Stromal cell of bone marrow (primary cell): ENCODE data around the gene MAF.

ENCODE experiments used
- DNase-seq: peaks from one replicate; pipeline ENCODE4 v3.0.0-alpha.2; 2012; ENCODE audit warnings: low read depth

Gene MAF

DNA sequence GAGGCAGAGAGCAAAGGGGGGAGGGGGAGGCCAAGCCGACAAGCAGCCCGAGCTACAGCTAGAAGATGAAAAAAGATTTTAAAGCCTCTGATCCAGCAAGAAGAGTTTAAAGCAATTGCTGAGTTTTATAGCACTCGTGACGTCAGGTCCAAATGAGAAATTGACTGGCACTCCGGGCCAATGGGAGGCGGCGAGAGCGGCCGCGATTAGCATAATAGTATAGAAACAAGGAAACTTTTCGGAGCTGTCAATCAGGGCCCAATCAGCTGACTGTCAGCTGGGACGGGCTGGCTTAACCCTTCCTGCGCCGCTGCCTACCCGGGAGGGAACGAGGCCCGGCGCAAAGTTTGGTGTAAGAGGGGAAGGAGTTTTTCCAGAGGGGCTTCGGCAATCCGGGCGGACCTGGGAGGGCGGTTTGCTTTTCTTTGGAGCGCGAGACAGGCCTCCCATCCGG, at the start of gene MAF:
TSS of gene MAF (minus strand) at position 100 of the 454 bp plus-strand sequence. CDS start 835 bp downstream, outside the sequence.
- DNase-seq: peak; percentile 95

DNA sequence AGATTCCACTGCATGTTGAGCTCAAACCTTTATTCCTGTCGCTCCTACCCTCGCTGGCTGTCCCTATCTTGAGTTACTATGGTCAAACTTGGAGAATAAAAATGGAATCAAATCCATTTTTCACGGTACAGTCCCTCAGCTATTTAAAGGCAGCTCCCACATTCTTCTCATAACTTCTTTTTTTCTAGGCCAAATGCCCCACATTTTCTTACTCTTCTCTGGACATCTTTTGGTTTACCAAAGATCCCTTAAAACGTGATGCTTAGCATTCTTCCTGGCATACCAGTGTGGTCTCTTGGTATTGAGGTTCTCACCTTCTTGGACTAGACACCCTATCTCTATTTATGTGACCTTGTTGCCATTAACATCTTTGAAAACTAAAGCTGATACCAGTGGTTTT, 48.3 kb upstream of the MAF start:
- DNase-seq: no peak

DNA sequence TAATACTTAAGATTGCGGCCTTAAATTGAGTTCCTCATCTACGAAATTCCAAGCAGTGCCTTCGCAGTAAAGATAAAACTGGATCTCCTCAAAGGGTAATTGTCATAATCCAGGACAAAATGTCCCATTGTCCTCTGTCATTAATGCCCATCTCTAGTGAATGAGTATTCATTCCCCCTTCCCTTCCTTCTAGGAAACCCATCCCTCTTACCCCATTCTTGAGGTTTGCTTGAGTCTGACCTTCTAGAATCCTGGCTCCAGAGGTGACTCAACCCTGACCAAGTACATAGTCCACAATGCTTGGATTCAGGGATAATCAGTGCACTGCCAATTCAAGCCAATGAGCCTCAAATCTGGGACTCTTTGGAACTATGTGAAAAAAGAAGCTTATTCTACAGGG, 47.0 kb upstream of the MAF start:
- DNase-seq: no peak

DNA sequence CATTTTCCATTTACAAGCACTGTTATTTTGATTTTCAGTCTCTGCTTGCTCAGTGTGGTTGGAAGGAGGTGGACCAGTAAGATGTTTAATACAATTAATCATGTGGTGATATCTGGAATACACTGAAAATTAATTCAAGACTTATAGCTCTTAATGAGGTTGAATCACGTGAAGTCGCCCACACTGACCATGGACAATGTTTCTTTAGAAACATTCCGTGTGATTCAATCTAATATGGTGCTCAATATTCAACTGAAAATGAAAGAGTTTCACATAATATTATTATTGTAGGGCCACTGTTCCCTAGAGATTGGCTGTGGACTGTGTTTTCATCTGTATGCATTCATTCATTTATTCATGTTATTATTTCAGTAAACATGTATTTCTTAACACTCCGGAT, 45.2 kb upstream of the MAF start:
- no peak for DNase-seq

DNA sequence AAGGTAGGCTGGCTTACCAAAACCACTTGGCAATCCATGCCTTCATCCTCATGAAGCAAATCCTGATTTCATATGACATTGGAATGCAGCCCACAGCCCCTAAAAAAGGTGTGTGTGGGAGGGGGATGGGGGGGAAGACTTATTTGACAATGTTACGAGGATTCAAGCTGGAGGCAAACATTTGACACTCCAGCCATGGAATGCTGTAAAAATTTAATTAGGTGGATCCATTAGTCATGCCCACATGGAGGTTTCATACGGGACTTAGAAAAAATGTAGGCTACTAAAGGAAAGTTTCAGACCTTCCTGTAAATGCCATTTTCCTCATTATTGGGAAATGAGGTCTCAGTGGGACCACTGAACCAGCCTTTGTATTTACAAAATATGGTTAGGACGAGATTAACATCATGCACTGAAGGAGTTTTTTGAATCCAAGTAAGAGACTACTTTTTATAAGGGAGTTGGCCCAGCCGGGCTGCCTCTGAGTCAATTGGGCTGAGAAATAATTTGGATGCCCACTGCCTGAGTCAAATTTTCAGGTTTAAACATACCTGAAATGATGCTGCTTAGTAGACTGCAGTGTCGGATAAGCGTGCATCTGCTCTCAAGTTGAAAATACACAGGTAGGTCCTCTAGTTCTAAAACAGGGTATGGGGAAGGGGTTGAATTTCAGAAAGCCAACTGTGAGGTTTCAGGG, 44.6 kb upstream of the MAF start:
- no peak for DNase-seq

DNA sequence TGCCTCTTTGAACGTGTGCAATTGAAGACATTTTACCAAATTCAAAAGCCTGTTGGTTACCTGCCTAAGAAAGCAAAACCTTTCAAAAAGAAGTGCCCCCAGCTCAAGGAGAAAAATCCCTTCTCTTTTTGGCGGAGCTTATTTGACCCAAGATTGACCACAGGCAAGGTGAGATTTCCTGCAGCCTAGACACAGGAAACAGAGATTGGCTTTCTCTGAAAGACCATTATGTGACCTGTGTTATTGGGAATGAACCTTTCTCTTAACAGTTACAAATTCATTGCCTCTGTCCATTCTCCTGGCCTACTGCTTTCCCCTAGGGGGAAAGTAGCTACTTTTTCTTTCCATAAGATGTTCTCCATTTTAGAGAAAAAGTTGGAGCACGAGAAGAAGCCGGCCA, 42.1 kb upstream of the MAF start:
- no peak for DNase-seq

DNA sequence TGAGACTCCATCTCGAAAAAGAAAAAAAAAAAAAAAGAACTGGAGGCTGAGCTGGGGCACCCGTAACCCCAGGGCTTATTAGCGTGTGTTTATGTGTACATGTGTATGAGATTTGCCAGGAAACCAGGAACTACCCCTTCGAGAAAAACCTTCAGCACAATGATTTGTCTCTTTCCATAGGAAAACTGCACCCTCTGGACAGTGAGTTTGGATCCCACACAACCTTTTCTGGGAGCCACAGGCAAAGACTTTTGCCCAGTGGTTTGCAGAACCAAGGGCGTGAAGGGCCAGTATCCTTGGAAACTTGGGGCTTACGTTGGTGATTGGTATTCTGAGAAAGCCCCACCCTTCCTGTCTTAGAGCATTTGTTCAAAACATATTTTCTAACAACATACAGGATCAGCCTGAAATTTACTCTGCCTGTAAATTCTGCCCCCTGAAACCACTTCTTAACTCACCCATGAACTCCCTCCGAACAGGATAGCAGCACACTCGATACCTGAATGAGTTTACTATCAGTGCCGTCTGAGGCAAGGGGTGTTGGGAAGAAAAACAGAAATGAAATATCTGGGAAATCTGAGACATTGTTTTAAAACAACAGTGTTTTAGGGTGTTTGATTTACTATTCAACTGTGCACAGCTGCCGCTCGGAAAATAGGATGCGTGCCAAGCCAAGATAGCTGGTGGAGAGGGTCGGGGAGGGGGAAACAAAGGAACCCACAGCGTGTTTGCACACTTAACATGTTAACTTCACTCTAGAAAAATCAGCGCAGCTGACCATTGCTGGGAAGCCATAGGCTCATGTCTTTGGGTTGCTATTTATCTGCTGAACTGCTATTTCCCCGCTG, 40.2 kb upstream of the MAF start:
- peak; percentile 25 for DNase-seq

DNA sequence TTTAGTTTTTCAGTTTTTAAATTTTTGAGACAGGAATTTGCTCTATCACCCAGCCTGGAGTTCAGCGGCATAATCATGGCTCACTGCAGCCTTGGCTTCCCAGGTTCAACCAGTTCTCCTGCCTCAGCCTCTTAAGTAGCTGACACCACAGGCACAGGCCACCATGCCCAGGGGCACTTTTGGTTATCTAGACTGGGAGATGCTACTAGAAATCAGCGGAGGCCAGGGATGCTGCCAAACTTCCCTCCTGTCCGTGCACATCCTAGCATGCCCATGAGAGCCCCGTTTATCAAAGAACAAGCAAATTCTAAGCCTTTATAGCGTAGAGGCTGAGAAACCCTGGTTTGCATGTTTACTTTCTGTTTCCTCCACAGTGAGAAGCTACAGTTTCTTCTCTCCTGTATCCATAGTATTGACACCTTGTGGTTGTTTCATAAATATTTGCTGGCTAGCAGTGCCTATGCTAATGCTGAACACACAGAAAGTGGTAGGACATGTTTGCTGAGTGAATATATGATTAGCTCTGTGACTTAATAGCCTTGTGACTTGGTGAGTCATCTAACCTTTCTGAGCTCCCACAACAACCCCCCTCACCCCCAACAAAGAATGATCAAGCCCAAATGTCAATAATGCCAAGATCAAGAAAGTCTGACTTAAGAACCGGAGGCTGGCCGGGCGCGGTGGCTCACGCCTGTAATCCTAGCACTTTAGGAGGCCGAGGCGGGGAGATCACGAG, 39.2 kb upstream of the MAF start:
- no peak for DNase-seq

DNA sequence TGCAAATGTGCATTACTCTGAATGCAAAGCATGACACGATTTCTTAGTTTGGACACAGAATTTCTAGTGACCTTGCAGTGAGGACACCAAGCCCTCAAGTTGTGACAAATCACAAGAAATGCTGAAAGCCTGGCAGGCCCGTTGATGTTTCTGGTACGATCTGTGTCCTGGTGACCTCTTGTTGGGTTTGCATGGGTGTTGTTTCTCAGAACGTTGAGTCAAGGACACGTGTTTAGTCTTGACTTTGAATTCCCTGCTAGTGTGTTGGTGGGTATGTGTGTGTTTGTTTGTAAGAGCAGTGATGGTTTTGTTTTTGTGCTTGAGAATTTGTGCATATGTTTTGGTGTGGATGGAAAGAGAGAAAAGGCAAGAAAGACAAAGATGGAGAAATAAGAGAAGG, 37.8 kb upstream of the MAF start:
- DNase-seq: no peak

DNA sequence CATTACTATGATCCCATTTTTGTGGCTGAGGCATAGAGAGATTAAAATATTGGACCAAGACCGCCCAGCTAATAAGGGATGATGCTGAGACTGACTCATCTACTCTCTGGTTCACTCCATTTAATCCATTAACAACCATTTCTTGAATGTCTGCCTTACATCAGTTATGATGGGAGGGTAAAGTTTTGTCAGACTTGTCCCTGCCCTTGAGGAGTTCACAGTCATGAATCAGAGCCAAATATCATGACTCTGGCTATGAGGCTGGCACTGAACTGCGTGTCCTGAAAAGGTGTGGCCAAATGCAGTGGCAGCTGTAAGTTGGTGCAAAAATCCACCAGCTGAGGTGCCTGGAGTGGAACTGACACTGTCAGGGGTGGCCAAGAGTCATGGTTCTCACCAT, 35.0 kb upstream of the MAF start:
- no peak for DNase-seq

DNA sequence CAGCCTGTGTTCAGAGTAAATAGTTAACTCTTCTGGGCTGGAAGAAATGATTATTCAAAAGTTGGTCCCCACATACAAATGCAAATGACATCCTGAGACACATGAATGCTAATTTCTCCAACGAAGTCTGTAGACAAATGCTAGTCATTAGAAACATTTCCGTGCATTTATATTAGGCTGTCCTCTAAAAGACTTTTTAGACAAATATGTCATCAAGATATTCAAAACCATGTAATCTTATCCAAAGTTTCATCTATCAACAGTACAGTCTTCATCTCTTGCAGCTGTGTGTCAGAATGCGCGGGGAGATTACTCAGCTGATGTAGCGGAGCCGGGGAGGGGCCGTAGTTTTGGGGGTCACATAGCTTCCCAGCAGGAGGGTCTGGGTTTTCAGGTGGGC, 33.8 kb upstream of the MAF start:
- DNase-seq: no peak

DNA sequence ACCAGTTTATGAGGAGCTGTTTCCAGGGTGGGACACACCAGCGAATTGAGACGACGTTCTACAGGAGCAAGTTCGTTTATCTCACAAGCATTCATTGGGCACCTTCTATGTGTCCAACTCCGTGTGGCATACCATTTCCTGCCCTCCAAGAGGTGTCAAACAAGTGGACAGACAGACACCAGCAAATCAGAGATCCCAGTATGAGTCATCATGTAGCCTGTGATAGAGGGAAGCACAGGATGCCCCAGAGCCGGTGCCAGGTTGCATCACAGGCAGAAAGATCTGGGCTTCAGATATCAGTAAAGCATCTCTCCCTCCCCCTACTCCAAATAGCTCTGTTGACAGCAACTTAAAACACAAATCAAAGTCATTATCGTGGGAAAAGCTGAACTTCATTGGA, 31.8 kb upstream of the MAF start:
- no peak for DNase-seq

DNA sequence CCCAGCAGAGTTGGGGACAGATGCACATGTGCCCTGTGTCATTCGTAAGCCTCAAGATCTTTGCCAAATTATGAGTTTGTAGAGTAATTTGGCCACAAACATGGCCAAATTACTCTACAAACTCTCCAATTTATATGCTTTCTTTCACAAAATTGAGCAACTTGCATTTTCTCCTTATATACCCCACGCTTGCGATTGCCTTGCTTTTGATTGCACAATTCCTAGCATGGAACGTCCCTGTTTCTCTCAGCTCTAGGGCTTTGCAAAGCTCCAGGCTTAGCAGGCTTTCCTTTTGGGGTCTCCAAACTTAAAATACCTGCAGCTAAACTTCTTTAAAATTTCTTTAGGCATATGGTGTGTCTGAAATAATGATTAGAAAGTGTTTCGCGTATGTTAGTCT, 28.5 kb upstream of the MAF start:
- no peak for DNase-seq

DNA sequence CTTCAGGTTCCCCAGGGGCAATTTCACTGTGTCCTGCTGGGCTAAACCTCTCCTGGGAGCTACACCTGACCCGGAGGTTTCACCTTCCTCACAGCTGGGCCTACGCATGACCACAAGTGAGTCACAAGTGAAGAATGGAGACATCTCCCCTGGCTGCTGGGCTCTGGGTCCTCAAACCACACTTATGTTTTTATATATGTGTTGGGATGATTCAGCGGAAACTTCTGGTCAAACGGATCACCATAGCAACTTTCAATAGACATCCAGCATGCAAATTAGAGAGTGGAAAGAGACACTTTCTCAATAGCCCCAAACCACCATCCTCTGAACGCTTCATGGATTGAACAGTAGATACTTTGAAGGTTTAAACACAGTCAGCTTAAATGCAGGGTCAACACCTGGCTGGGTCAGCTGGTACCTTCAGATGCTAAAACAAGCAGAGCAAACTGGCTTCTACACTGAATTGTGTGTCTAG, 28.0 kb upstream of the MAF start:
- DNase-seq: peak; percentile 75

DNA sequence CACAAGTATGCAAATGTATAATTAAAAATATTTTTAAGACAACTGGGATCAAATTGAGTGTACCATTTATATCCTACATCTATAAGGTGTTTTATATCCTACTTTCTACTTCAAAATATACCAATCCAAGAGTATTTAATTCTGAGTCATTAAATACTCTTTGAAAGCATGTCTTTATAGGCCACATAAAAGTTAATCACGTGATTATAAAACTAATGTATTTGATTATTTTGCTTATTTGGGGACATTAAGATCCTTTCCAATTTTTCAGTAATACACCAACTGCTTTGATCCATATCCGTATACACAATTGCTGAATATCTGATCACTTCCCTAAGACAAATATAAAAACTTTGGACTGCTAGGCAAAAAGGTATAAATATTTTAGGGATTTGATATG, 26.6 kb upstream of the MAF start:
- DNase-seq: no peak

DNA sequence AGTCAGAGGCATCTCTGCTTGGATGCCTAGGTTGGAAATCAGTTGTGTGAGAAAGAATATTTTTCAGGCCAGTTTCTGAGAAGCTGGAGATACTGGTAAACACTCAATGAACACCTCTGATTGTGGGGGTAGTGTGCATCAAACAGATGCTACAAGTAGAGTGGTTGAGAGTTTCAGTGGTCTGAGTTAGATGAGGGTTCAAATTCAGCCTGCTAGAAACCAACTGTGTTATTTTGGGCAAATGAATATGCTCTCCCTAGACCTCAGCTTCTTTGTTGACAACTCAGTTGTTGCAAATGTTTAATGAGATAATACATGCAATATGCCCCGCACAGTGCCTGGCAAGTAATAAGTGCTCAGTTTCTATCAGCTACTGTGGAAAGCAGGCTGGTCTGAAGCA, 25.2 kb upstream of the MAF start:
- DNase-seq: no peak

DNA sequence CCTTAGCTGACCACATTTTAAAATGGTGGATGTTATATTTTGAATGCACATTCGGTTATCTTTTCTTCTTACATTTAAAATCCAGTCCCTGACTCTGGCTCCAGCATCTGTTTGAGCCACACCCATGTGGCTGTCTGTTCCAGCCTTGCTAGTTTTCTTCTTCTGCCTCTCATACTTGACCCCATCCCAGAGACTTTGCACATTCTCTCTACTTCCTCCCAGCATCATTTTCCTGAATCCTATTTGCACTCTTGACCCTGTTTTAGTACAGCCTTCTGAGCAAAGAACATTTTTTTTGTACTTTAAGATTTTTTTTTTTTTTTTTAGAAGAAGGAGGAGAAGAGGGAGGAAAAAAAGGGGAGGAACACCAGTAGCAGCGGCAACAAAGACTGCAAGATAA, 23.3 kb upstream of the MAF start:
- DNase-seq: no peak

DNA sequence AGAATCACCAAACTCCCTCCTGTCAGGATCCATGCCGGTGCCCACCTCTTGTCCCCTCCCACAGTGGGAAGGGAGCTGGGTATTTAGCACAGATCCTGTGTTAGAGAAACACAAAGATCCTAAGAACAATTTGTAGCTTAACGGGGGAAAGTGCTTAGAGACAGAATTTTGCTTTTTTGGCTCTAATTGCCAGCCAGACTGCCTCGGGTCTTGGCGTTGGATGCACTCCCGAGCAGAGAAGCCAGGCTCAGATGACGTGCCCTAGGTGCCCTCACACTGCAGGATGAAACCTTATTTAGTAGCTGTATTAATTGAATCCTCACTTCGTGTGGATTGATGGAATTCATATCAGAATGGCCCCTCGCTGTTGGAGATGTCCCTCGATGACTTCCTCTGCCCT, 22.5 kb upstream of the MAF start:
- DNase-seq: no peak

DNA sequence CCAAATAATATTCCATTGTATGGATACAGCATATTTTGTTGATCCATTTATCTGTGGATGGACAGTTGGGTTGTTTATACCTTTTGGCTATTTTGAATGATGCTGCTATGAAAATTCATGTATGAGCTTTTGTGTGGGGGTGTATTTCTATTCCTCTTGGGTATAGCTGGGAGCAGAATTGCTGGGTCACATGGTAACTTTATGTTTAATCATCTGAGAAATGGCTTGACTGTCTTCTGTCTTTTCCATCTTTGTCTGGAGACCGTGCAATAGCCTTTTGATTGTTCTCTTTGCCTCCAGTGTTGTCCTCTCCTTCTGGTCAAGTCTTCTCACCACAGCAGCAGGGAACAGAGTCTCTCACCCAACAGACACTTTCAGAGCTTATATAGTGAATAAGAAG, 20.5 kb upstream of the MAF start:
- no peak for DNase-seq

DNA sequence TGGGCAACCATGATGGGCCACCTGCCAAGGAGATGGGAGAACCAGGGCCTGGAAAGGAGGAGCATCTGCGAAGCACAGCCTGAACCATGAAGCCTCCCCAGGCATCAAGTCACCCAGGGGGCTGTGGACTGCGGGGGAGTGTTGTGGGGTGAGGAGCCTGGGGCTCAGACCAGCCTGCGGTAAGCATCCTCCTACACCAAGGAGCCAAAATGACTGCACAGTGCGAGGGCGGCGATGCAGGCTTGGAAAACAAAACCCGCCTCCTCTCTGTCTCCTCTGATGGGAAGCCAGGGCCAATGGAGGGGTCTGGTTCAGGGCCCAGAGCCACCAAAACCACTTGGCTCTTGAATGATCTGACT, 18.1 kb upstream of the MAF start:
- DNase-seq: no peak

DNA sequence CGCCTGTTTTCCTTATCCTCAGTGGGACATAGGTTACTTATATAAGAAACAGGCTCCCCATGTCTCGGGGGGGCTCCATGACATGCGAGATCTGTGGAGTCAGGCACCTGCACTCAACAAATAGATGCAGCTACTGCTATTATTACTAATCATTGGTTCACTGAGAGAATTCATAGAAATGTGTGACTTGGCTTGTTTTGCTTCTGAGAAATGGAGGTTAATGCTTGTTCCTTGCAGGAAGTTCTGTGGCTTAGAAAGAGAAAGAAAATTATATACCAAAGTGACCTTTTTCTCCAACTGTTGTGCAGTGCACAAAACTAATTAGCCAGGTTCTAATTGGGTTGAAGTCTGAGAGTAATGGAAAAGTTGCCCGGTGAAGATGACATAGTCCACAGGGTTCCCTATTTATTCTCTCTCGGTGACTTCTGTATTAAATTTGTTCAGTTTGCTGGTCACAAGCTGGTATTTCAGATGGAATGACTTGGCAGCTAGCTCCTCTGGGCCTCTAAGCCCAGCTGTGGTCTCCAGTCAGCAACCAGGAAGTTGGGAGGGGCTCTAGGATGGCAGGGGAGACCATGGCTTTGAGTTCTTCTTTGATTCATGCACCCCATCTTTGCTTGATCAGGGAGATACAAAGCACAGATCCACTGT, 17.6 kb upstream of the MAF start:
- no peak for DNase-seq

DNA sequence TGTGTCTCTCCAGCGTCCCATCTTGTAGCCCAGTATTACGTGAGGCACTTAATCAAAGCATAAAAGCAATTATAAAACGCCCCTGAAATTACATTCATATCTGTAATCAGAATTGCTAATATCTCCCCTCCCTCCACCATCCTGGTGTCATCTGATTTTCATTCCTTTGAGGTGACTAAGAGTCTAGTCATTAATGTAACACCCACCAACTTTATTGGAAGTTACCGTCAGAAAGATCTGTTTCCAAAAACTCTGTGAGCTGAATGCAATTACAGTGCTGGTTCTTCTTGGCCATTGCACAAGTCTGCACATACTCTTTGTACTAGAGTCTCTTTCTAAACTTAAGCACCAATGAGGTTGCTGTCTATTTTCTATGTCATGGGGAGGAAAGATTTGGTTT, 12.5 kb upstream of the MAF start:
- peak; percentile 62 for DNase-seq
